Dermis blood vessel endothelial cell (primary cell): ENCODE data around the gene DYNLL1. TPM values are rescaled to one million over a fixed set of nuclear protein-coding genes. Genes with fewer than 3 reads are reported as not detected.
A peak's percentile ranks its signal among the peaks of the same experiment; 100 is the strongest.
"Not testable (repeated sequence)": the region's sequence is repeated elsewhere in the genome, so short reads cannot be mapped to it uniquely, and the experiment has no call there.

Experiments
- DNase-seq: peaks from one replicate; pipeline ENCODE4 v3.0.0; 2010
- total RNA-seq: library from RNA; depleted of rRNA; stranded (reverse); fragments of >200 nt; gene quantifications from 2 replicates; pipeline ENCODE4 v1.2.3, GENCODE V29; 2014

The DYNLL1 gene
- total RNA-seq, 1 donor from 2014 or later = 287 TPM

GRCh38 chr12:120519324-120519723, 23.4 kb downstream of the DYNLL1 start:
- not testable (repeated sequence) for DNase-seq

DNA sequence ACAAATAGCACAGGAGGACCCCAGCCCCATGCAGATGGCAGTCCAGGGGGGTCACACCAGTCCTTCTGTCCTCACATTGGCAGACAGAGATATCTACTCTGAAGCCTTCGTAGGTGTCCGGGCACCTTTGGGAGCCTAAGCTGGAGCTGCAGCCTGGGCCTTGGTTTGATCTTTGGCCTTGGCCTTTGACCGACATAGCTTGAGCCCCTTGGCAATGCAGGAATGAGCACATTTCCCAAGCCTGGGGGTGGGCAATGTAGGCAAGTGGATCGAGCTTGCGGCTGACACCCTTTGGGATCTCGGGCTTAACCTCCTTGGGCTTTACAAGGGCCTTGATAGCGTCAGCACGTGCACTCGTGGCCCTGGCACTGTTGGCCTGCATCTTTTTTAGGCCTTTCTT, 26.7 kb downstream of the DYNLL1 start:
- DNase-seq = no peak

DNA sequence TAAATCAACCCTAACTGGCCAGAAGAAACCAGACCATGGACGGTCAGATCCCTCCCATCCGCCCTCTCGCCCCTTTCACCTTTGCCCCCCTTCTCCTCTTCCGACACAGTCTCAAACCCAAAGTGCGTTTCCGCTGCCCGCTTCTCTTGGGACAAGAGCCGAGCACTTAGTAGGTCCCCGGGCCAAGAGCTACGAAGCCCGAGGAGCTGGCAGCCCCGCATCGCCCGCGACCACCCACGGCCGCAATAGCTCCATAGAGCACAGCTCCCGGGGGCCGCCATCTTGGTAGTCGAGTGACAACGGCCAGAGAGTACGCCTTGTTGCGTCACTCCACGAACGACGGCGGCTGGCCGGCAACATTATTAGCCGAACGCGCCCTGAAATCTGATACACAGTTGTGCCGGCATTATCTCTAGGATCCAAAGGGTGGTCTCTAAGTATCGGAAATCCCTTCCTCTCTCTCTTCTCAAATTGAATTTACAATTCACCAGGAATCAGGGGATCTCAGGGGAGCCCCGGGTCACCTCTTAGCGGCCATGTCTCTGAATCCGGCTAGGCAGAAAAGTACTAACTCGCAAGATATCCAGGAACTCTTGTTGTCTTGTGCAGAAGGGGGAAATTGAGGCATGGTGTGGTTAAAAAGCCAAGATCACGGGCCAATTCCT, 33.1 kb downstream of the DYNLL1 start, which contains the start of gene COQ5:
COQ5 (minus strand) TSS at position 298 of the 665 bp plus-strand sequence; CDS start at position 281, 17 bp downstream.
- DNase-seq = peak; percentile 91

DNA sequence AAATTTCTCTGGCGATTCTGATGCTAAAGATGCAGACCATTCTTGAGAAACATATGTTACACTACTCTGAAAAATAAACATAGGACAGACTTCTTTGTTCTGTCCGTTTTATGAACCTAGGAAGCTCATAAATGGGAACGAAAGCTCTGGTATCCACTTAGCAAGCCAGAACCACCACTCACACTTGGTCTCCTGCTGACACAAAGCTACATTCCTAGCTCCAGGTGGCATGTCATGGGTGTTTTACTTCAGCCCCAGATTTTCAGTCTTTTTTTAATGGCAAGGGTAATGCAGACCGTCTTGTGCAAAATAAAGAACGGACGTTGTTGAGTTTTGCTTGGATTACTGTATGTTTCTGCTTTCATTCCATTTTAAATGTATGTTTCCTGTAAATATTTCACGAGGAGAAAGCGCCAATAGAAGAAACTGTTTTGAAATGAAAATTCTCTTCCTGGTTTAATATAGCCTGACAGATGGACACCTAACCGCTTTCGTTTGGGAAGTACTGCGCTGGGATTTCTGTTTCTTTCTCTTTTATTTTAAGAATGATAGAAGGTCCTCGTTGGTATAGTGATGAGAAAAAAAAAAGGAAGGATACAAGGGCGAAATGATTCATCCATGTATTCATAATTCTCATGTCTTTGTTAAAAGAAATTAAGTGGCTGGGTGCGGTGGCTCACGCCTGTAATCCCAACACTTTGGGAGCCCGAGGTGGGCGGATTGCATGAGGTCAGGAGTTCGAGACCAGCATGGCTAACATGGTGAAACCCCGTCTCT, 33.9 kb downstream of the DYNLL1 start:
- peak; percentile 74 for DNase-seq

GRCh38 chr12:120530418-120530761, 34.5 kb downstream of the DYNLL1 start:
- DNase-seq = not testable (repeated sequence)

- no peak for DNase-seq
Measured at GRCh38 chr12:120532701-120533238, 36.9 kb downstream of the DYNLL1 start.

GRCh38 chr12:120534203-120534702, 38.3 kb downstream of the DYNLL1 start, which contains the start of gene RNF10:
Gene RNF10, plus strand, starts transcription at chr12:120534356. Its CDS starts 456 bp downstream, at chr12:120534812.
- peak; percentile 92 for DNase-seq

GRCh38 chr12:120534703-120535655, 39.1 kb downstream of the DYNLL1 start:
- peak; percentile 73 for DNase-seq

GRCh38 chr12:120536064-120536791, 40.3 kb downstream of the DYNLL1 start:
- DNase-seq = peak; percentile 36

- DNase-seq = no peak
Measured at GRCh38 chr12:120537856-120538220, 41.9 kb downstream of the DYNLL1 start.

- peak; percentile 80 for DNase-seq
Measured at GRCh38 chr12:120538281-120539156, 42.6 kb downstream of the DYNLL1 start.

GRCh38 chr12:120539303-120539702, 43.4 kb downstream of the DYNLL1 start:
- peak; percentile 32 for DNase-seq

DNA sequence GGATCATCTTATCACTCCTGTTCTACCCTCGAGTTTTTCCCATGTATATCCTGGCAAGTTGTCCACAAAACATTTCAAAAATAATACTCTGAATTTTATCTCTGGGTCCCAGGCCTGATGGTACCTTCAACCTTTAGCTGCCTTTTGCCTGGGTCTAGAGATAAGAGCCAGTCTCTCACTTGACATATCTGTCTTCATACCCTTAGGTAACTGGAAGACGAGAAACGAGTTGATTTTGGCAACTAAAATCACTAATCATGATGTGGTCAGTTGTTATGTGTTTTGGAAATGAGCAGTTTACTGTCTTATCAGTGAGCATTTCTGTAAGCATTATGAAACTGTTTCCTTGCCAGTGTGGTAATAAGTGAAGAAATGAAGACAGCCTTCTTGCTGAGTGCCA, 44.5 kb downstream of the DYNLL1 start:
- DNase-seq = no peak

DNA sequence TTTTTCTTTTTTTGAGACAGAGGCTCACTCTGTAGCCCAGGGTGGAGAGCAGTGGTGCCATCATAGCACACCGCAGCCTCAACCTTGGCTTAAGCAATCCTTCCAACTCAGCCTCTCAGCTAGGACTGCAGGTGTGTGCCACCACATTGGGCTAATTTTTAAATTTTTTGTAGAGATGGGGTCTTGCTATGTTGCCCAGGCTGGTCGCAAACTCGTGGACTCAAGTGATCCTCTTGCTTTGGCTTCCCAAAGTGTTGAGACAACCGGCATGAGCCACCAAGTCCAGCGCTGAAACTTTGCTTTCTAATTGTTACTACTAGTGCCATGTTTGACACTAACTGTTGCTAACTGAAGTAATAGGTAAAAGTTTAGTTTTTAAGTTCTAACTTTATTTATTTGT, 46.3 kb downstream of the DYNLL1 start:
- DNase-seq = no peak

GRCh38 chr12:120544691-120545090, 48.8 kb downstream of the DYNLL1 start:
- DNase-seq = no peak

DNA sequence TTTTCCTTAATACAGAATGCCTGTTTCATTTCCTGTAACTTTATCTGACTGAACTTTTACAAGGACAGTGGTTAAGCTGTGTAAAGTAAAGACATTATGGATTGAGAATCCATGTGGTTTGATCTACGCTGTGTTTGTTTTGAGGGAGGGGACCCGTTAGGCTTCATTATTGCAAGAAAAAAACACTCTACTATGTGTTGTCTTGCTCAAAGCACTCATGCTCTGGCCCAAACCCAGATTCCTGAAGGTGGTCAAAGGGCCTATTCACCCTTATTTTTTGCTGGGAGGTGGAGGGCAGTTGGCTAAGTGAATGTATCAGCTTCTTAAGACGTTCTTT, 50.1 kb downstream of the DYNLL1 start:
- DNase-seq = no peak
